Lower lobe of right lung (tissue), 2 donors: ENCODE data around the gene CHD9NB. TPM values are rescaled to one million over a fixed set of nuclear protein-coding genes. Genes with fewer than 3 reads are reported as not detected.
A peak's percentile ranks its signal among the peaks of the same experiment; 100 is the strongest.

ENCODE experiments used
- ATAC-seq, 2 donors: fragments of 200-7000 bp; cut with Tn5 transposase; one replicate each; pipeline ENCODE4 v1.9.1; 2020 to 2022; ENCODE audit warnings: mild to moderate bottlenecking in 2 of 2, moderate library complexity in 2 of 2
- DNase-seq: peaks from one replicate; pipeline ENCODE4 v3.0.0-alpha.2; 2020
- H3K27ac ChIP-seq: fragments of 200-600 bp; one replicate; pipeline ENCODE4 v1.8.0; 2022
- H3K27me3 ChIP-seq: fragments of 200-600 bp; one replicate; pipeline ENCODE4 v1.8.0; 2022; ENCODE audit warnings: low read depth
- H3K36me3 ChIP-seq: fragments of 200-600 bp; one replicate; pipeline ENCODE4 v1.8.0; 2022; ENCODE audit warnings: mild to moderate bottlenecking
- H3K4me1 ChIP-seq: fragments of 200-600 bp; one replicate; pipeline ENCODE4 v1.8.0; 2022
- H3K4me3 ChIP-seq: fragments of 200-600 bp; one replicate; pipeline ENCODE4 v1.8.0; 2022; ENCODE audit warnings: mild to moderate bottlenecking
- H3K9me3 ChIP-seq: fragments of 200-600 bp; one replicate; pipeline ENCODE4 v1.8.0; 2022
- CTCF ChIP-seq: fragments of 200-600 bp; IDR thresholded peaks from one replicate; pipeline ENCODE4 v1.8.0; 2022; ENCODE audit warnings: antibody characterized with exemption, mild to moderate bottlenecking
- intact Hi-C: fragments of 100-400 bp; cut with DNase I; formaldehyde crosslinking; loops from one replicate; pipeline ENCODE4 v1.11.0; 2022
- total RNA-seq: library from RNA; stranded (reverse); fragmentation: NEBNext Ultra II Directional; extraction: Animal tissue kit (Norgen Biotek cat#: 25700); gene quantifications from one replicate; pipeline ENCODE4 v1.2.1, GENCODE V29; 2021
- donor health status: DM: no; HTN: yes; CAD: no; lungs with severe emphysema.

Gene CHD9NB
- total RNA-seq, 1 donor from 2014 or later: 12.4 TPM

GRCh38 chr16:53045341-53046220 lies 7.1 kb downstream of the CHD9NB start:
- H3K36me3 ChIP-seq: no peaks in the 10 kb centered on the region
- intact Hi-C loops: no loop called here
- DNase-seq: no peak
- ATAC-seq: no peak
- H3K27me3 ChIP-seq: no peaks in the 10 kb centered on the region
- no peak overlapping the region for H3K4me3 ChIP-seq
- H3K27ac ChIP-seq: no peak overlapping the region
- H3K4me1 ChIP-seq: peaks cover 25% of the 10 kb centered on the region
- no peak for TF ChIP-seq CTCF
- H3K9me3 ChIP-seq: no peaks in the 10 kb centered on the region

GRCh38 chr16:53043986-53044601 lies 8.6 kb downstream of the CHD9NB start:
- ATAC-seq: peak; percentile 50 to 76
- intact Hi-C loops: no loop called here
- Histone ChIP-seq H3K4me3 (no peak overlapping the region), H3K27ac (peak overlapping the region; percentile 2), H3K27me3 (no peaks in the 10 kb centered on the region), H3K36me3 (no peaks in the 10 kb centered on the region), H3K4me1 (peaks cover 25% of the 10 kb centered on the region), H3K9me3 (no peaks in the 10 kb centered on the region)
- no peak for TF ChIP-seq CTCF
- DNase-seq: no peak

GRCh38 chr16:53043428-53043831 lies 9.3 kb downstream of the CHD9NB start:
- intact Hi-C loops: no loop called here
- DNase-seq (no peak), ATAC-seq (peak in 1 of 2 donors; percentile 15)
- no peak for TF ChIP-seq CTCF
- Histone ChIP-seq H3K9me3 (no peaks in the 10 kb centered on the region), H3K27ac (peak overlapping the region; percentile 2), H3K27me3 (no peaks in the 10 kb centered on the region), H3K4me1 (peaks cover 25% of the 10 kb centered on the region), H3K36me3 (no peaks in the 10 kb centered on the region), H3K4me3 (no peak overlapping the region)

GRCh38 chr16:53042235-53042701 lies 10.4 kb downstream of the CHD9NB start:
- H3K36me3 ChIP-seq: no peaks in the 10 kb centered on the region
- intact Hi-C loops: no loop called here

More at GRCh38 chr16:53042235-53042701, 10.4 kb downstream of the CHD9NB start:
- Histone ChIP-seq H3K27me3 (no peaks in the 10 kb centered on the region), H3K4me3 (no peak overlapping the region), H3K27ac (no peak overlapping the region), H3K9me3 (no peaks in the 10 kb centered on the region), H3K4me1 (peaks cover 25% of the 10 kb centered on the region)
- ATAC-seq (no peak), DNase-seq (no peak)
- TF ChIP-seq CTCF: no peak
